Activated CD4-positive, CD25-positive, alpha-beta regulatory T cell (primary cell): ENCODE data around the gene DNAI1.
A peak's percentile ranks its signal among the peaks of the same experiment; 100 is the strongest.
"Not testable (repeated sequence)": the region's sequence is repeated elsewhere in the genome, so short reads cannot be mapped to it uniquely, and the experiment has no call there.

Source experiments
- DNase-seq, 4 experiments: peaks; one replicate each; lab custom pipeline; 2025; lab: John Stamatoyannopoulos, UW

Gene DNAI1

DNA sequence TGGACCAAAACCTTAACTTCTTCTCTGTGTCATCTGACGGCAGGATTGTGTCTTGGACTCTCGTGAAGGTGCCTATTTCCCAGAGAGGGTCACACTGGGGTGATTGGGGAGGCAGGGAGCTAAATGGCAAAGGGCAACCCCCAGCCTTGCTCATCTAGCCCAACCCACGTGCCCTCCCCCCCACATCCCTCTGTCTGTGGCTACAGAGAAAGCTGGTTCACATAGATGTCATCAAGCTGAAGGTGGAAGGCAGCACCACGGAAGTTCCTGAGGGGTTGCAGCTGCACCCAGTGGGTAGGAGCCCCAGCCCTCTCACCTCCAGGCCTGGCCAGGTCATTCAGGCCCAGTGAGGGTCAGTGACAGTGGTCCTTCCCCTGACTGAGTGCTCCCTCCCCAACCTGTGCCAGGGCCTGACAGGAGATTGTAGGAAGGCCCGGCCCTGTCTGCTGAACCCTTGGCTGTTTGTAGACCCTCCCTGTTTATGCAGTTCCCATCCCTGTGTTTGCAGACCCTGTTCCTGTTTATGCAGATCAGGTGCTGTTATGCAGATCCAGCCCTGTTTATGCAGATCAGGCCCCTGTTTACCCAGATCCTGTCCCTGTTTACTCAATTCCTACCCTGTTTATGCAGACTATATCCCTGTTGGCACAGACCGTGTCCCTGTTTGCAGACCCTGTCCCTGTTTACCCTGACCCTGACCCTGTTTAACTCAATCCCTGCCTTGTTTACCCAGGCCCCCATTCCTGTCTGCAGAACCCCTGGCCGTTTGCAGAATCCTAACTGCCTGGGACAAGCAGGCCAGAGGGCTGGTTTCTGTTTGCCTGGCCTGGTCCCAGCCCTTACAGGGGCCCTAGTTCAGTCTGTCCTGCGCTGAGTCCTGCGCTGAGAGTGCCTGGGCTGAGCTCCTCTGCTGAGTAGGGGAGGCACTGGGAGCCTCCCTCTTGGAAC is 53.8 kb downstream of the DNAI1 start:
- DNase-seq: no peak

GRCh38 chr9:34513567-34514214 is 55.1 kb downstream of the DNAI1 start:
- DNase-seq: no peak

DNA sequence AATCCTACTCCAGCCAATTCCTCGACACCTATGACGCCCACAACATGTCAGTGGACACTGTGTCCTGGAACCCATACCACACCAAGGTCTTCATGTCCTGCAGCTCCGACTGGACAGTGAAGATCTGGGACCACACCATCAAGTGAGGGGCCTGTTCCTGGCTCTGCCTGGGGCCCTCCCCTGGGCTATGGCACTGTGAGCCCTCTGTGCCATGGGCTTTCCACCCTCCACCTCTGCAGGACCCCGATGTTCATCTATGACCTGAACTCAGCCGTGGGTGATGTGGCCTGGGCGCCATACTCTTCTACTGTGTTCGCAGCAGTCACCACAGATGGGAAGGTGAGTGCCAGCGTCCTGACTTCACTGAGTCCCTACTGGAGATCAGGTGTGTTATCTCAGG is 55.8 kb downstream of the DNAI1 start:
- no peak for DNase-seq

DNA sequence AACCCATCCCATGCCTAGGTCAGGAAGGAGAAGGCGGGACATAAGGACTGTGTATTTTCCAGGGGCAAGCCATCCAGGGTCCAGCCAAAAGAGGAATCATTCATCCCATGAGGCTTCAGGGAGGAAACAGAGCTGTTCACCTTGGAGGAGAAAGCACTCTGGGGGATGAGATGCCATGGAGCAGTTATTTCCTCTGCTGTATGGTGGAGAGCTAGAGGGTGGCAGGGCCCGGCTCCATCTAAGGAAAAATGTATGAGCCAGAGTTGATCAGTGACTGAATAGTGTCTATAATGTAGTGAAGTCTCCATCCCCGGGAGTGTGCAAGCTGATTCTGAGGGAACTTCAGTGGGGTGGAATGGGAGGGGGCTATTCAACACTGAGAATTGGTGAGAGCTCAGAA is 56.2 kb downstream of the DNAI1 start:
- DNase-seq: no peak

DNA sequence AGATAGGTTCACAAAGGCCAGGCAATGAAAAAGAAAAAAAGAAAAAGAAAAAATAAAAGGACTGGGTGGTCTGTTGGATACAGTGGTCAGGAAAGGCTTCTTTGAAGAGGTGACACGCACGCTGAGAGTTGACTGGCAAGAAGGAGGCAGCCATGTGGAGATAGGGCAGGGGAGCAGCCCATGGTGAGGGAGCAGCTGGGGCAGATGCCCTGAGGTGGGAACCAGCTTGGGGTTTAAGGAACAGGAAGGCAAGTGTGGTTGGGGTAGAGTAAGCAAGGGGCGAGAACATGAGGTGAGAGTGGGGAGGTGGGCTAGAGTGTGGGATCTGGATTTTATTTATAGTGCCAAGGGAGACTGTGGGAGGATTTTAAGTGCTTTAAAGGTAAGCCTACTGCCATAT is 57.4 kb downstream of the DNAI1 start:
- DNase-seq: no peak

DNA sequence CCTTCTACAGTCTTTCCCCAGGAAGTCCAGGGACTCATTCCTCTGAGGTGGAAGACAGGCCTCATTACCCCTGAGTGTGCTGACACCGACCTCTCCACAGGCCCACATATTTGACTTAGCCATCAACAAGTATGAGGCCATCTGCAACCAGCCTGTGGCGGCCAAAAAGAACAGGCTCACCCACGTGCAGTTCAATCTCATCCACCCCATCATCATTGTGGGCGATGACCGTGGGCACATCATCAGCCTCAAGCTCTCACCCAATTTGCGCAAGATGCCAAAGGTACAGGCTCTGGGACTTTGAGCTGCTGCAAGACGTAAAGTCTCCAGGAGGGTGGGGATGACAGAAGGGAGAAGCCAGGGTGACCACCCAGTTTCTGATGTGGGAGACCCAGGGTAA is 58.6 kb downstream of the DNAI1 start:
- DNase-seq: no peak

GRCh38 chr9:34518110-34518616 is 59.6 kb downstream of the DNAI1 start:
- no peak for DNase-seq

GRCh38 chr9:34518896-34519295 is 60.3 kb downstream of the DNAI1 start:
- no peak for DNase-seq

GRCh38 chr9:34519321-34520020 is 60.9 kb downstream of the DNAI1 start:
- no peak for DNase-seq

GRCh38 chr9:34520096-34520495 is 61.5 kb downstream of the DNAI1 start:
- DNase-seq: no peak

DNA sequence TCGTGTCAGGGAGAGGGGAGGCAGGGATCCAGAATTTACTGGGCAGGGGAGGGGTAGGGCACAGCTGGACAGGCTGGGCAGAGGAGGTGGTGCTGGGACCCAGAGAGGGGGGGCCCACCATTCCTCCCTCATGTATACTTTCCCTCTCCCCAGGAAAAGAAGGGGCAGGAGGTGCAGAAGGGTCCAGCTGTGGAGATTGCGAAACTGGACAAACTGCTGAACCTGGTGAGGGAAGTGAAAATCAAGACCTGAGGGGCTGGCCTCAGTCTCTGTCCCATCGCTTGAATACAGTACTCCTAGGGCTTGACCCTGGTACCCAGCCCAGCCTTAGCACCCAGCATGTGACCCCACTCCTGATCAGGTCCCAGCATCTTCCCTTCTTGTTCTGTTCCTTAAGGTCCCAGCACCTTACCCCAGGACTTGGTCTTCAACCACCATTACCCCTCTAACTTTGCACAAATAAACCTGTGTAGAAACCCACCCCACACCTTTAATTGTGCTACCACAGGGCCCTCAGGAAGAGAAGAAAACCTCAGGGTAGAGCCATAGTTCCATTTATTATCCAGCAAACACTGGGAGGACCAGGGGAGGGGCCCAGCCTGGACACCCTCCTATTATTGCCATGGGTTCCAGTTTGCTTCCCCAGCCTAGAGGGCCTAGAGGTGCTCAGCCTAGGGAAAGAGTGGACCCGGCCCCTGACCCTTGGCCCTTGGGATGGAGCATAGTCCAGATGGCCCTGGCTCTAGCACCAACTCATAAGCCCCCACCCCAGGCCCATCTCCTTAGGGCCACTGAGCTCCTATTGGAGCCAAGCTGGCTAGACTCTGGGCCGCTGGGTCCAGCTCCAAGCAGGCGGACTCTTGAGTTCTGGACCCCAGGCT is 62.1 kb downstream of the DNAI1 start:
- no peak for DNase-seq

- DNase-seq: no peak
Measured at GRCh38 chr9:34521406-34522045, 62.9 kb downstream of the DNAI1 start.

GRCh38 chr9:34522091-34522887 is 63.7 kb downstream of the DNAI1 start:
- no peak for DNase-seq

GRCh38 chr9:34522971-34523797 is 64.6 kb downstream of the DNAI1 start, which contains the start of gene ENHO:
Gene ENHO (minus strand): TSS chr9:34522990. CDS start chr9:34521695, 1,295 bp downstream.
- peak; percentile 77 to 79 (median 78) for DNase-seq

GRCh38 chr9:34524349-34524748 is 65.7 kb downstream of the DNAI1 start:
- no peak for DNase-seq

DNA sequence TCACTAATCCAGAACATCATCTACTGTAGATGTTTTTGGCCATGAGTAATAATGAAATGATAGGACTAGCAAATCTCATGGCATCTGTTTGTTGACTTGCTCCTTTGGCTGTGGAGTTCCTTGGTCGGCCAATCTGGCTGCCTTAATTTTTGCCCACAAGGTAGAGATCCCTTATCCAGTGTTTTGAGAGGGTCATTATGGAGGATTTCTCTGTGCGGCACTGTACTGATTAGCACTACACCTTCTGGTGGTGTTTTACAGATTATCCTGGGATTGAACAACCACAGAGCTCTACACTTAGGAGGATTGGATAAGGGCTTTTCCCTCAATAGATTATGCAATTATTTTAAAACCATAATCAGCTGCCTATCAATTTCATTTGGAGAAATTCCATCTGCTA is 67.4 kb downstream of the DNAI1 start:
- no peak for DNase-seq

DNA sequence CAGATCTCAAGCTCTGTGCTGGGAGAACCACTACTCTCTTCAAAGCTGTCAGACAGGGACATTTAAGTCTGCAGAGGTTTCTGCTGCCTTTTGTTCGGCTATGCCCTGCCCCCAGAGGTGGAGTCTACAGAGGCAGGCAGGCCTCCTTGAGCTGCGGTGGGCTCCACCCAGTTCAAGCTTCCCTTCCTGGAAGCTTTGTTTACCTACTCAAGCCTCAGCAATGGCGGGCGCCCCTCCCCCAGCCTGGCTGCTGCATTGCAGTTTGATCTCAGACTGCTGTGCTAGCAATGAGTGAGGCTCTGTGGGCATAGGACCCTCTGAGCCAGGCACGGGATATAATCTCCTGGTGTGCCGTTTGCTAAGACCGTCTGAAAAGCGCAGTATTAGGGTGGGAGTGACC is 73.4 kb downstream of the DNAI1 start:
- not testable (repeated sequence) for DNase-seq

DNA sequence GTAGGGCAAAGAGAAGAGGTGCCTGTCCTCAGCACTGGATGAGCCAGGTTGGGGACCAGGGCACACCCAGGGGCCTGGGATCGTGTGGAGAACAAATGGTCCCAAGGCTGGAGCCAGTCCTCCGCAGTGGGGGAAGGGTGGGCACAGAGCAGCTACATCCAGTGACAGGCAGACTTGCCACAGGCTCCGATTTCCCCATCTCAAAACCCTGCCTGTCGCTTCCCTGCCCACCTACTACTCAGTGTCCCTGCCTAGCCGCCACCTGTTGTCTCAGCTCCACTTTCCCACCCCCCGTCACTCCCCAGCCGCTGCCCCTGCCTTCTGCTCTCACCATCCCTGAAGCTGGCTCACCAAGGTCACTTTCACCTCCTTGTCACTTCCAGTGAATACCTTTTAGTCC is 78.1 kb downstream of the DNAI1 start:
- DNase-seq: no peak

DNA sequence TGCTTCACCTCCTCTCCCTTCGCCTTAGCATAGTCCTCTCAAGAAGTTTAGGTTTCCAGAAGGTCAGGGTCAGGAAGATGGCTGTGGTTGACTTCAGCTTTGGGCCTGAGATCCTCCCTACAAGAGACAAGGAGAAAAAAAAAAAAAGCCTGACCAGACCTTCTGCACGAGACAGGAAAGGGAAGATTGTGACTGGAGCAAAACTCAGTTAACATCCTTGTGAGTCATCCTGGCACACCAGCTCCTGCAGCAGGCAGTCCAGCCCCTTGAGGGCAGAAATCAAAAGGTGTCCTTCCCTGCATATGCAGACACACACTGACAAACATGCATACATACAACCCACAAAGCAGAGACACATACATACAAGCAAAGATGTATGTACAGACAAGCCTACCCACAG is 82.2 kb downstream of the DNAI1 start:
- no peak for DNase-seq
